Ishikawa (cell line): ENCODE measurements around the gene TOR4A.

Source experiments
- CEBPB ChIP-seq: IDR thresholded peaks from 2 replicates; pipeline ENCODE4 v1.6.1; 2012
- CREB1 ChIP-seq: IDR thresholded peaks from 2 replicates; pipeline ENCODE4 v1.6.1; 2012; ENCODE audit warnings: low read depth
- EP300 ChIP-seq: IDR thresholded peaks from 2 replicates; pipeline ENCODE4 v1.6.1; 2012; ENCODE audit warnings: borderline replicate concordance
- MAX ChIP-seq: IDR thresholded peaks from 2 replicates; pipeline ENCODE4 v1.6.1; 2012
- NFIC ChIP-seq: IDR thresholded peaks from 2 replicates; pipeline ENCODE4 v1.6.1; 2012
- RAD21 ChIP-seq: IDR thresholded peaks from 2 replicates; pipeline ENCODE4 v1.6.1; 2012; ENCODE audit warnings: low read depth
- TAF1 ChIP-seq: IDR thresholded peaks from 2 replicates; pipeline ENCODE4 v1.6.1; 2012; ENCODE audit warnings: low read depth, mild to moderate bottlenecking
- USF1 ChIP-seq: IDR thresholded peaks from 2 replicates; pipeline ENCODE4 v1.6.1; 2012
- YY1 ChIP-seq: IDR thresholded peaks from 2 replicates; pipeline ENCODE4 v1.6.1; 2012; ENCODE audit warnings: low read depth
- ZBTB7A ChIP-seq: IDR thresholded peaks from 2 replicates; pipeline ENCODE4 v1.6.1; 2012; ENCODE audit warnings: low read depth
- TF ChIP-seq, protein P1 (sequence below): IDR thresholded peaks from 2 replicates; pipeline ENCODE4 v1.6.1; 2012; ENCODE audit warnings: low read depth, mild to moderate bottlenecking

DNA sequence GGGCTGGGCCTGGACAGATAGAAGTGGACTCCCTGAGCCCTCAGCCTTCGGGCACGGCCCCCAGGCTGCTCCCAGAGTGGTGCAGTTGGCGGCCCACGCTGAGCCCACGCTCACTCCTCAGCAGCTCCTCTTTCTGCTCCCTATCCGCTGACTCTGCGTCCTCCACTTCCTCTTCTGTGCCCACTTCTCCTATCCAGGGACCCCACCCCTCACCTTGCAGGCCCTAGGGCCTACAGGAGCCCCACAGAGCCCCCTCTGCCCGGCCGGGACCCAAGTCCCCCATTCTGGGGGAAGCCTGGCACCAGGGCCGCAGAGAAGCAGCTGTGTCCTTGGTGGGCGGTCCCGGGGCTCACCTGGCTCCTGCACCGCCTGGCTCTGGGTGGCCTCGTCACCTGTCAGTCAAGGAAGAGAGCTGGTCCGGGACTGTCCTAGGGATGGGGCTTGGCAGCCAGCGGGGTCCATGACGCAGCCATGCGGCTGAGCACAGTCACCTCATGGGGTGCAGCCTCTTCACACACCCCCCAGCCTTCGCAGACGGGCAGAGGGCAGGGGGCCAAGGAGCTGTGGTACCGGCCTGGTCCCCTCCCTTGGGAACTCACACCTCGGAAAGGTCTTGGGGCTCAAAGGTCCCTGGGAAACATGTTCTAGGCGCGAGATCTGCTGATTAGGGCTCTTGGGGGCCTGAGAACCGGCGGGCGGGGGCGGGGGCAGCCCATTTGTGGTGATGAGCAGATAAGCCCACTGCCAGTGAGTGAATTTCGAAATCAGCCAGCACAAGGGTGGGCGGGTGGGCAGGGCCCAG lies 29.9 kb downstream of the TOR4A start:
- TF ChIP-seq MAX, result no peak
- TF ChIP-seq NFIC, result no peak
- TF ChIP-seq ZBTB7A, result no peak; the same call in 1 of the 2 replicates
- no peak for TF ChIP-seq EP300
- no peak for TF ChIP-seq RAD21
- TF ChIP-seq, protein P1, sequence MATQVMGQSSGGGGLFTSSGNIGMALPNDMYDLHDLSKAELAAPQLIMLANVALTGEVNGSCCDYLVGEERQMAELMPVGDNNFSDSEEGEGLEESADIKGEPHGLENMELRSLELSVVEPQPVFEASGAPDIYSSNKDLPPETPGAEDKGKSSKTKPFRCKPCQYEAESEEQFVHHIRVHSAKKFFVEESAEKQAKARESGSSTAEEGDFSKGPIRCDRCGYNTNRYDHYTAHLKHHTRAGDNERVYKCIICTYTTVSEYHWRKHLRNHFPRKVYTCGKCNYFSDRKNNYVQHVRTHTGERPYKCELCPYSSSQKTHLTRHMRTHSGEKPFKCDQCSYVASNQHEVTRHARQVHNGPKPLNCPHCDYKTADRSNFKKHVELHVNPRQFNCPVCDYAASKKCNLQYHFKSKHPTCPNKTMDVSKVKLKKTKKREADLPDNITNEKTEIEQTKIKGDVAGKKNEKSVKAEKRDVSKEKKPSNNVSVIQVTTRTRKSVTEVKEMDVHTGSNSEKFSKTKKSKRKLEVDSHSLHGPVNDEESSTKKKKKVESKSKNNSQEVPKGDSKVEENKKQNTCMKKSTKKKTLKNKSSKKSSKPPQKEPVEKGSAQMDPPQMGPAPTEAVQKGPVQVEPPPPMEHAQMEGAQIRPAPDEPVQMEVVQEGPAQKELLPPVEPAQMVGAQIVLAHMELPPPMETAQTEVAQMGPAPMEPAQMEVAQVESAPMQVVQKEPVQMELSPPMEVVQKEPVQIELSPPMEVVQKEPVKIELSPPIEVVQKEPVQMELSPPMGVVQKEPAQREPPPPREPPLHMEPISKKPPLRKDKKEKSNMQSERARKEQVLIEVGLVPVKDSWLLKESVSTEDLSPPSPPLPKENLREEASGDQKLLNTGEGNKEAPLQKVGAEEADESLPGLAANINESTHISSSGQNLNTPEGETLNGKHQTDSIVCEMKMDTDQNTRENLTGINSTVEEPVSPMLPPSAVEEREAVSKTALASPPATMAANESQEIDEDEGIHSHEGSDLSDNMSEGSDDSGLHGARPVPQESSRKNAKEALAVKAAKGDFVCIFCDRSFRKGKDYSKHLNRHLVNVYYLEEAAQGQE, result no peak
- TF ChIP-seq TAF1, result no peak
- TF ChIP-seq CREB1, result no peak
- no peak for TF ChIP-seq YY1
- TF ChIP-seq CEBPB, result no peak
- TF ChIP-seq USF1, result no peak
